HG02623 (cell line): ENCODE data around the gene ZNF337.
"Not testable (repeated sequence)": the region's sequence is repeated elsewhere in the genome, so short reads cannot be mapped to it uniquely, and the experiment has no call there.

ENCODE experiments used
- ATAC-seq: cut with Tn5 transposase; IDR thresholded peaks from one replicate; pipeline ENCODE4 v1.9.1; 2021; ENCODE audit warnings: moderate library complexity; ENCODE audit not compliant: unreplicated experiment

ZNF337 gene

GRCh38 chr20:25696371-25697131, at the start of gene ZNF337:
Gene ZNF337 (minus strand): TSS chr20:25696853. CDS start chr20:25686417, 10,436 bp downstream.
- ATAC-seq = peak; percentile 96

GRCh38 chr20:25745738-25746137, 49.1 kb upstream of the ZNF337 start:
- no peak for ATAC-seq

GRCh38 chr20:25745100-25745499, 48.4 kb upstream of the ZNF337 start:
- ATAC-seq = no peak

- ATAC-seq = no peak
These were observed 47.6 kb upstream of the ZNF337 start for GRCh38 chr20:25744261-25744660.

GRCh38 chr20:25741088-25741487, 44.4 kb upstream of the ZNF337 start:
- ATAC-seq = no peak

- no peak for ATAC-seq
These were observed 43.1 kb upstream of the ZNF337 start for GRCh38 chr20:25739615-25740320.

GRCh38 chr20:25738198-25738597, 41.5 kb upstream of the ZNF337 start:
- ATAC-seq = no peak

- no peak for ATAC-seq
These were observed 37.2 kb upstream of the ZNF337 start for GRCh38 chr20:25733903-25734302.

GRCh38 chr20:25730862-25731261, 34.2 kb upstream of the ZNF337 start:
- ATAC-seq = no peak

- no peak for ATAC-seq
These were observed 29.7 kb upstream of the ZNF337 start for GRCh38 chr20:25726357-25726756.

- no peak for ATAC-seq
These were observed 29.0 kb upstream of the ZNF337 start for GRCh38 chr20:25725639-25726038.

- ATAC-seq = no peak
These were observed 27.3 kb upstream of the ZNF337 start for GRCh38 chr20:25723975-25724374.

GRCh38 chr20:25720285-25720684, 23.6 kb upstream of the ZNF337 start:
- no peak for ATAC-seq

GRCh38 chr20:25718896-25719809, 22.5 kb upstream of the ZNF337 start:
- not testable (repeated sequence) for ATAC-seq

- ATAC-seq = no peak
These were observed 11.0 kb upstream of the ZNF337 start for GRCh38 chr20:25707695-25708094.

GRCh38 chr20:25706793-25707192, 10.1 kb upstream of the ZNF337 start:
- ATAC-seq = no peak

- ATAC-seq = no peak
These were observed 9.2 kb upstream of the ZNF337 start for GRCh38 chr20:25705830-25706351.

- not testable (repeated sequence) for ATAC-seq
These were observed 7.7 kb upstream of the ZNF337 start for GRCh38 chr20:25704303-25704702.

- not testable (repeated sequence) for ATAC-seq
These were observed 4.2 kb upstream of the ZNF337 start for GRCh38 chr20:25700835-25701234.

GRCh38 chr20:25699914-25700313, 3.3 kb upstream of the ZNF337 start:
- no peak for ATAC-seq

- no peak for ATAC-seq
These were observed 436 bp upstream of the ZNF337 start for GRCh38 chr20:25697132-25697446.
